Endodermal cell (in vitro differentiated cells): ENCODE data around the gene LRRC3B. TPM values are rescaled to one million over a fixed set of nuclear protein-coding genes. Genes with fewer than 3 reads are reported as not detected.

Experiments used
- DNase-seq: peaks from one replicate; pipeline ENCODE4 v3.0.0-alpha.2; 2017
- H3K27ac ChIP-seq: 2 replicates; pipeline ENCODE4 v1.5.1; 2013; ENCODE audit warnings: mild to moderate bottlenecking, low read depth, low read length, moderate library complexity
- H3K27me3 ChIP-seq: 2 replicates; pipeline ENCODE4 v1.6.1; 2013; ENCODE audit warnings: mild to moderate bottlenecking, low read length, moderate library complexity; ENCODE audit not compliant: insufficient read depth, control insufficient read depth, poor library complexity, severe bottlenecking
- H3K36me3 ChIP-seq: 2 replicates; pipeline ENCODE4 v1.7.0; 2013; ENCODE audit warnings: mild to moderate bottlenecking, low read length, moderate library complexity; ENCODE audit not compliant: control insufficient read depth, insufficient read depth
- H3K4me1 ChIP-seq: one replicate; pipeline ENCODE4 v1.7.0; 2013; ENCODE audit warnings: low read length; ENCODE audit not compliant: control insufficient read depth, insufficient read depth
- H3K4me3 ChIP-seq: 2 replicates; pipeline ENCODE4 v1.5.1; 2013; ENCODE audit warnings: mild to moderate bottlenecking, low read length, moderate library complexity
- H3K9ac ChIP-seq: 2 replicates; pipeline ENCODE4 v1.6.1; 2013; ENCODE audit warnings: mild to moderate bottlenecking, low read length, moderate library complexity; ENCODE audit not compliant: poor library complexity, severe bottlenecking; ENCODE audit errors: extremely low read depth
- H3K9me3 ChIP-seq: 2 replicates; pipeline ENCODE4 v1.6.1; 2013; ENCODE audit warnings: mild to moderate bottlenecking, low read length, moderate library complexity; ENCODE audit not compliant: control insufficient read depth
- H3K27ac Mint-ChIP-seq: 2 replicates; pipeline ENCODE4 v1.8.0; 2020; ENCODE audit warnings: mixed read lengths
- H3K27me3 Mint-ChIP-seq: 2 replicates; pipeline ENCODE4 v1.8.0; 2021; ENCODE audit warnings: mild to moderate bottlenecking, mixed read lengths; ENCODE audit not compliant: insufficient read depth
- H3K36me3 Mint-ChIP-seq: 2 replicates; pipeline ENCODE4 v1.8.0; 2020; ENCODE audit warnings: low read depth, mixed read lengths
- H3K4me1 Mint-ChIP-seq: 2 replicates; pipeline ENCODE4 v1.8.0; 2020; ENCODE audit warnings: mixed read lengths
- H3K4me3 Mint-ChIP-seq: 2 replicates; pipeline ENCODE4 v1.8.0; 2020; ENCODE audit warnings: mild to moderate bottlenecking, moderate library complexity, mixed read lengths
- H3K9me3 Mint-ChIP-seq: 2 replicates; pipeline ENCODE4 v1.8.0; 2020; ENCODE audit warnings: mild to moderate bottlenecking, mixed read lengths
- CTCF ChIP-seq: fragments of 200-600 bp; sonication (generic); conservative IDR thresholded peaks from 2 replicates; pipeline ENCODE4 v1.5.0; 2021; ENCODE audit warnings: antibody characterized with exemption, mild to moderate bottlenecking
- WGBS, 2 experiments: methylation state at CpG; one replicate each; pipeline versions ENCODE4 v1.1.5 to v1.1.7; 2013; ENCODE audit warnings: missing lambda C conversion rate in 2 of 2, mixed read lengths in 1 of 2; ENCODE audit not compliant: insufficient coverage in 1 of 2, insufficient read length in 1 of 2; 5-methylcytosine and 5-hydroxymethylcytosine counted together
- total RNA-seq, 2 donors: library from RNA; stranded (reverse); fragmentation: NEBNext Ultra II Directional in 1 of 2; extraction: Animal tissue kit (Norgen Biotek cat#: 25700) in 1 of 2; gene quantifications; 2 replicates in 1 of 2; 3 replicates in 1 of 2; pipeline ENCODE4 v1.2.1, GENCODE V29; 2021

Gene LRRC3B
- total RNA-seq, 2 donors from 2014 or later: 0.26 TPM; not detected in 1

- Mint-ChIP-seq H3K27ac (no peak overlapping the region), H3K36me3 (no peaks in the 10 kb centered on the region)
Measured at GRCh38 chr3:26648461-26648860, 25.9 kb downstream of the LRRC3B start.

GRCh38 chr3:26652164-26652563, 29.6 kb downstream of the LRRC3B start:
- no peak overlapping the region for H3K4me3 ChIP-seq
- Mint-ChIP-seq H3K27ac (no peak overlapping the region), H3K4me1 (no peaks in the 10 kb centered on the region), H3K4me3 (no peak overlapping the region), H3K27me3 (no peaks in the 10 kb centered on the region), H3K36me3 (no peaks in the 10 kb centered on the region), H3K9me3 (no peaks in the 10 kb centered on the region)
- no peak overlapping the region for H3K27ac ChIP-seq
- no peak for TF ChIP-seq CTCF
- peaks cover 3% of the 10 kb centered on the region for H3K4me1 ChIP-seq
- no peak for DNase-seq
- no peaks in the 10 kb centered on the region for H3K9me3 ChIP-seq
- no peaks in the 10 kb centered on the region for H3K27me3 ChIP-seq
- 93 to 97% methylated on average over 3 to 5 of the region's 5 CpGs for whole genome bisulfite sequencing, 2 experiments
- H3K9ac ChIP-seq: no peak overlapping the region
- H3K36me3 ChIP-seq: no peaks in the 10 kb centered on the region

More at GRCh38 chr3:26648461-26648860, 25.9 kb downstream of the LRRC3B start:
- Histone ChIP-seq H3K9ac (no peak overlapping the region), H3K27me3 (no peaks in the 10 kb centered on the region), H3K9me3 (no peaks in the 10 kb centered on the region), H3K4me3 (no peak overlapping the region), H3K4me1 (no peaks in the 10 kb centered on the region), H3K36me3 (no peaks in the 10 kb centered on the region), H3K27ac (no peak overlapping the region)
- Mint-ChIP-seq H3K4me3 (no peak overlapping the region), H3K27me3 (no peaks in the 10 kb centered on the region), H3K9me3 (no peaks in the 10 kb centered on the region), H3K4me1 (no peaks in the 10 kb centered on the region)
- WGBS, 2 experiments: 92 to 93% methylated on average over 2 of the region's 2 CpGs
- no peak for DNase-seq
- no peak for TF ChIP-seq CTCF

GRCh38 chr3:26653811-26654425, 31.3 kb downstream of the LRRC3B start:
- TF ChIP-seq CTCF: no peak
- no peak overlapping the region for H3K4me3 ChIP-seq
- DNase-seq: no peak
- no peak overlapping the region for H3K27ac ChIP-seq
- no peaks in the 10 kb centered on the region for H3K9me3 Mint-ChIP-seq
- no peaks in the 10 kb centered on the region for H3K27me3 Mint-ChIP-seq
- WGBS, 2 experiments: 93% methylated on average over 1 of the region's 1 CpG; no CpG with 5 or more reads in 1 of the 2 experiments
- H3K4me3 Mint-ChIP-seq: no peak overlapping the region
- H3K4me1 Mint-ChIP-seq: peaks cover 9% of the 10 kb centered on the region
- no peak overlapping the region for H3K9ac ChIP-seq
- no peak overlapping the region for H3K27ac Mint-ChIP-seq
- H3K9me3 ChIP-seq: no peaks in the 10 kb centered on the region
- H3K36me3 Mint-ChIP-seq: no peaks in the 10 kb centered on the region
- H3K4me1 ChIP-seq: peaks cover 4% of the 10 kb centered on the region
- H3K27me3 ChIP-seq: no peaks in the 10 kb centered on the region
- H3K36me3 ChIP-seq: no peaks in the 10 kb centered on the region
